ENCODE measurements around the gene FLCN. TPM values are rescaled to one million over a fixed set of nuclear protein-coding genes. Genes with fewer than 3 reads are reported as not detected.

FLCN gene
- total RNA-seq, 1 donor from 2014 or later, result 46.6 TPM

DNA sequence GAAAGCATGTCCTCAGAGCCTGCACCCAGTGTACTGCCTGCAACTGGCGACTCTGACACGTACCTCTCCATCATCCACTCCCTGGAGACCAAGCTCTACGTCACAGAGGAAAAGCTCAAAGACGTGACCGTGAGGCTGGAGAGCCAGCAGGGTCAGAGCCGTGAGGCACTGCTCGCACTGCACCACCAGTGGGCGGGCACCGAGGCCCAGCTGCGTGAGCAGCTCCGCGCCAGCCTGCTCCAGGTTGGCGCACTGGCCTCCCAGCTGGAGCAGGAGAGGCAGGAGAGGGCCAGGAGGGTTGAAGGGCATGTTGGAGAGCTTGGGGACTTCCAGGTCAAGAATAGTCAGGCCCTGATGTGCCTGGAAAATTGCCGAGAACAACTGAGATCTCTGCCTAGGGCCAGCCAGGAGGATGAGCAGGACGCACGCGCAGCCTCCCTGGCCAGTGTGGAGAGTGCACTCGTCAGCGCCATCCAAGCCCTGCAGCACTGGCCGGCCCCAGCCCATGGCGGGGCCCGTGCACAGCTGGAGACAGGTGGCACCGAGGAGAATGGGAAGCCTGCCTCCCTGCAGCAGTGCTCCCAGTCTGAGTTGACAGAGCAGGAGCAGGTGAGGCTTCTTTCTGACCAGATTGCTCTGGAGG is 71.2 kb downstream of the FLCN start:
- DNase-seq, result no peak
- no peaks in the 10 kb centered on the region for H3K27me3 ChIP-seq (ENCODE audit: low read depth)
- H3K36me3 ChIP-seq, result peaks cover 93% of the 10 kb centered on the region
- intact Hi-C loops (cut with micrococcal nuclease), result no loop called here
- H3K4me3 ChIP-seq, result no peak overlapping the region
- TF ChIP-seq, protein P1, sequence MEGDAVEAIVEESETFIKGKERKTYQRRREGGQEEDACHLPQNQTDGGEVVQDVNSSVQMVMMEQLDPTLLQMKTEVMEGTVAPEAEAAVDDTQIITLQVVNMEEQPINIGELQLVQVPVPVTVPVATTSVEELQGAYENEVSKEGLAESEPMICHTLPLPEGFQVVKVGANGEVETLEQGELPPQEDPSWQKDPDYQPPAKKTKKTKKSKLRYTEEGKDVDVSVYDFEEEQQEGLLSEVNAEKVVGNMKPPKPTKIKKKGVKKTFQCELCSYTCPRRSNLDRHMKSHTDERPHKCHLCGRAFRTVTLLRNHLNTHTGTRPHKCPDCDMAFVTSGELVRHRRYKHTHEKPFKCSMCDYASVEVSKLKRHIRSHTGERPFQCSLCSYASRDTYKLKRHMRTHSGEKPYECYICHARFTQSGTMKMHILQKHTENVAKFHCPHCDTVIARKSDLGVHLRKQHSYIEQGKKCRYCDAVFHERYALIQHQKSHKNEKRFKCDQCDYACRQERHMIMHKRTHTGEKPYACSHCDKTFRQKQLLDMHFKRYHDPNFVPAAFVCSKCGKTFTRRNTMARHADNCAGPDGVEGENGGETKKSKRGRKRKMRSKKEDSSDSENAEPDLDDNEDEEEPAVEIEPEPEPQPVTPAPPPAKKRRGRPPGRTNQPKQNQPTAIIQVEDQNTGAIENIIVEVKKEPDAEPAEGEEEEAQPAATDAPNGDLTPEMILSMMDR (IDR thresholded peaks at IDR 0.05; ENCODE audit: borderline replicate concordance), result no peak
- H3K27ac ChIP-seq (replicated peaks), result no peak overlapping the region
- H3K9me3 ChIP-seq (replicated peaks), result no peaks in the 10 kb centered on the region
- H3K4me1 ChIP-seq, result peaks cover 24% of the 10 kb centered on the region

DNA sequence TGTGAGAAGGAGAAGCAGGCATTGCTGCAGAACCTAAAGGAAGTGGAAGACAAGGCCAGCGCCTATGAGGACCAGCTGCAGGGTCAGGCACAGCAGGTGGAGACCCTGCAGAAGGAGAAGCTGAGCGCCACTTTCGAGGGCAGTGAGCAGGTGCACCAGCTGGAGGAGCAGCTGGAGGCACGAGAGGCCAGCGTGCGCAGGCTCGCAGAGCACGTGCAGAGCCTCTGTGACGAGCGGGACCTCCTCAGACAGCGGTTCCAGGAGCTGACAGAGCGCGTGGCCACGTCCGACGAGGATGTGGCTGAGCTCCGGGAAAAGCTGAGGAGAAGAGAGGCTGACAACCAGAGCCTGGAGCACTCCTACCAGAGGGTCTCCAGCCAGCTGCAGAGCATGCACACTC is 72.3 kb downstream of the FLCN start:
- TF ChIP-seq, protein P1 (IDR thresholded peaks at IDR 0.05; ENCODE audit: borderline replicate concordance), result no peak
- H3K27me3 ChIP-seq (ENCODE audit: low read depth), result no peaks in the 10 kb centered on the region
- no peaks in the 10 kb centered on the region for H3K9me3 ChIP-seq (replicated peaks)
- H3K4me1 ChIP-seq, result peaks cover 18% of the 10 kb centered on the region
- intact Hi-C loops (cut with micrococcal nuclease), result no loop called here
- peaks cover 99% of the 10 kb centered on the region for H3K36me3 ChIP-seq
- DNase-seq, result no peak
- H3K4me3 ChIP-seq, result no peak overlapping the region
- H3K27ac ChIP-seq (replicated peaks), result no peak overlapping the region

DNA sequence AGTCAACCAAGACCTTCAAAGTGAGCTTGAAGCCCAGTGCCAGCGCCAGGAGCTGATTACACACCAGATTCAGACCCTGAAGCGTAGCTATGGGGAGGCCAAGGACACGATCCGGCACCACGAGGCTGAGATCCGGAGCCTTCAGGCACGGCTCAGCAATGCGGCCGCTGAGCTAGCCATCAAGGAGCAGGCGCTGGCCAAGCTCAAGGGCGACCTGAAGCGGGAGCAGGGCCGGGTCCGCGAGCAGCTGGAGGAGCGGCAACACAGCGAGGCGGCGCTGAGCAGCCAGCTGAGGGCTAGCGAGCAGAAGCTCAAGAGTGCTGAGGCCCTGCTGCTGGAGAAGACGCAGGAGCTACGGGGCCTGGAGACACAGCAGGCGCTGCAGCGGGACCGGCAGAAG is 72.8 kb downstream of the FLCN start:
- peaks cover 99% of the 10 kb centered on the region for H3K36me3 ChIP-seq
- DNase-seq, result no peak
- TF ChIP-seq, protein P1 (IDR thresholded peaks at IDR 0.05; ENCODE audit: borderline replicate concordance), result no peak
- no peak overlapping the region for H3K27ac ChIP-seq (replicated peaks)
- intact Hi-C loops (cut with micrococcal nuclease), result no loop called here
- H3K9me3 ChIP-seq (replicated peaks), result no peaks in the 10 kb centered on the region
- H3K4me1 ChIP-seq, result peaks cover 18% of the 10 kb centered on the region
- H3K27me3 ChIP-seq (ENCODE audit: low read depth), result no peaks in the 10 kb centered on the region
- H3K4me3 ChIP-seq, result no peak overlapping the region

Other genes starting within 250 kb of the FLCN start
- 350 TPM for gene MPRIP, start 194.7 kb downstream of the FLCN start, total RNA-seq
- gene PLD6, start 30.8 kb downstream of the FLCN start, total RNA-seq, result 7.3 TPM
- gene COPS3, start 44.1 kb upstream of the FLCN start, total RNA-seq, result 74.2 TPM
- 11.2 TPM for gene NT5M, start 66.2 kb upstream of the FLCN start, total RNA-seq
- 34.1 TPM for gene MED9, start 239.8 kb upstream of the FLCN start, total RNA-seq

Data from left ventricle myocardium inferior (tissue), 1 donor.